Left cardiac atrium (tissue), 4 donors: Measurements from ENCODE around the gene ZNF23. TPM values are rescaled to one million over a fixed set of nuclear protein-coding genes. Genes with fewer than 3 reads are reported as not detected.

Experiments
- ATAC-seq, 2 donors: fragments of 200-7000 bp; cut with Tn5 transposase; one replicate each; pipeline ENCODE4 v1.9.1; 2020; ENCODE audit warnings: mild to moderate bottlenecking in 2 of 2, moderate library complexity in 2 of 2
- DNase-seq: peaks from one replicate; pipeline ENCODE4 v3.0.0-alpha.2; 2020
- intact Hi-C, 2 donors: fragments of 100-400 bp; cut with DNase I; formaldehyde crosslinking; loops; one replicate each; pipeline versions ENCODE4 v1.14.1 to v1.15.1; 2022 to 2023
- total RNA-seq, 2 donors: library from RNA; stranded (reverse); fragmentation: NEBNext Ultra II Directional; extraction: Animal tissue kit (Norgen Biotek cat#: 25700); gene quantifications; one replicate each; pipeline ENCODE4 v1.2.1, GENCODE V29; 2021
- donor health status: DM: no; HTN: yes; CAD: no.
- donor health status: DM: no; HTN: yes; CAD: no; lungs with severe emphysema.
- donor health status: DM: yes; HTN: yes; CAD: no.
- donor health status: Dilated cardiomyopathy.

Gene ZNF23
- total RNA-seq, 2 donors from 2014 or later = 5.8 to 6.5 TPM

GRCh38 chr16:71431991-71432390, 30.1 kb downstream of the ZNF23 start:
- ATAC-seq (no peak), DNase-seq (no peak)
- intact Hi-C loops = no loop called here

- ATAC-seq (no peak), DNase-seq (no peak)
- intact Hi-C loops = no loop called here
These were observed 30.9 kb downstream of the ZNF23 start for GRCh38 chr16:71431176-71431575.

GRCh38 chr16:71430744-71431143, 31.3 kb downstream of the ZNF23 start:
- DNase-seq (no peak), ATAC-seq (no peak)
- intact Hi-C loops = no loop called here

DNA sequence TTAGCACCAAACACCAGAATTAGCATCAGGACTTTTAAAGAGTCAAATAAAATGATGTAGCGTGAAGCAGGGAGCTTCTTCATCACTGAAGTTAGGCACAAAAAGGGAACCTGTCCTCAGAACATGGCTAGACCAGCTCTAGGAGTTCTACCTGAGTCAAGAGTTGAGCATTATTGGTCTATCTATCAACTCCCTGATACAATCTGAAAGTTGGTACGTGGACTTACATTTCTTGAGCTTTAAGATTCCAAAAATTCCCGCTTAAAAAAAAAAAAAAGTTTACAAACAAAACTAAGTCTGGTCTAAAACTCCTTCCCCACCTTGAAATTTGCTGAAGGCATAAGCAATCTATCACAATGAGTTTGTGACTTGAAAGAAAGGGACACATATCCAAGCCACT, 32.5 kb downstream of the ZNF23 start:
- DNase-seq (no peak), ATAC-seq (no peak)
- intact Hi-C loops = no loop called here

DNA sequence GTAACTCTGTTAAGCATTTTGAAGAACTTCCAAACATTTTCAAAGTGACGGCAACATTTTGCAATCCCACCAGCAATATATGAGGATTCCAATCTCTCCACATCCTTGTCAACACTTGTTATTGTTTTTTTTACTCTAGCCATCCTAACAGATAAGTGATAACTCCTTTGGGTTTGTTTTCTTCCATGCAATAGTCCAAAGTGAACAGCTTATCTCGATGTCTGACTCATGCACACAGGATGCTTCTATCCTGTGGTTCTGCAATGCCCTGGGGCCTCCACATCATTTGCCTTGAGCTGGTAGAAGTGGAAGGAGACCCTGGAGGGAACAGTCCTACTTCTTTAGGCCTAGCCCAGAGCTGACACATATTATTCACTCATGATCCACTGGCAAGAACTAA, 33.2 kb downstream of the ZNF23 start:
- intact Hi-C loops = no loop called here
- ATAC-seq (no peak), DNase-seq (no peak)

DNA sequence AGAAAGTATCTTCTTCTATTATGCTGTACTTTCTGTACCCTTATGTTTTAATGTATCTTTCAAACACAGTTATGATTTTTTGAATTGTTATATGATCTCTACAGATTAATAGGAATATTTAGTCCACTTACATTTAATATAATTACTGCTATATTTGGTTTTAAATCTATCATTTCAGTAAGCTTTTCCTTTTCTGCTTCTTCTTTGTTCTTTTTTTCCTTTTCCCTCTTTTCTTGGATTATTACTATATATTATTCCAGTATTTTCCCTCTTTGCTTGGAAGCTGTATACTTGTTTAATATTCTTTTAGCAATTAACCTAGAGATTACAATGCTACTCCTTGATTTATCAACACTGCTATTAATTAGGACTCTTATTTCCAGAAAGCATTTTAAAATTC, 33.7 kb downstream of the ZNF23 start:
- no peak for ATAC-seq
- no peak for DNase-seq
- intact Hi-C loops = no loop called here

DNA sequence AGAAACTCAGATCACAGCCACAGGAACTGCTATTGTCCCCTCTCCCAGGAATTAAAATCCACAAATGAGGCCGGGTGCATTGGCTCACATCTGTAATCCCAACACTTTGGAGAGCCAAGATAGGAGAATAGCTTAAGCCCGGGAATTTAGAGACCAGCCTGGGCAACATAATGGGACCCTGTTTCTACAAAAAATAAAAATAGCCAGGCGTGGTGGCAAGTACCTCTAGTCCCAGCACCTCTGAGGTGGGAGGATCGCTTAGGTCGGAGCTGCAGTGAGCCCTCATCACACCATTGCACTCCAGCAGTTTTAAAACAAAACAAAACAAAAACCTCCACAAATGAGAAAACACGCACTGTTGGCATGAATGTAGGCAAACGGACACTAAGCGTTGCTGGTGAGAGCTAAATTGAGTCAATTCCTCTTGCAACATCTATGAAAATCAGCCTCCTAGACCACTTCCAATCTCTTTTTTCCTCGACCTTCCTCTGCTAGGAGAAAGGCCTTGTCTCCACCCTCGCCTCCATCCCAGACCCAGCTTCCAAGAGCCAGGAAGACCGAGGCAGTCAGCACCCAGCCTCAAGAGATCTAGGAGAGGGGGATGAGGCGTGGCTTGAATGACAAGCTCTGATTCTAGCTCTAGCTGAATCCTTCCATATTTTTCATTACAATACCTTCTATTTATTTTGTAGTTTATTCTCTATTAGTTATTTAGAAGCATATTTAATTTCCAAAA, 35.0 kb downstream of the ZNF23 start:
- no peak for DNase-seq
- ATAC-seq = no peak
- intact Hi-C loops = no loop called here

DNA sequence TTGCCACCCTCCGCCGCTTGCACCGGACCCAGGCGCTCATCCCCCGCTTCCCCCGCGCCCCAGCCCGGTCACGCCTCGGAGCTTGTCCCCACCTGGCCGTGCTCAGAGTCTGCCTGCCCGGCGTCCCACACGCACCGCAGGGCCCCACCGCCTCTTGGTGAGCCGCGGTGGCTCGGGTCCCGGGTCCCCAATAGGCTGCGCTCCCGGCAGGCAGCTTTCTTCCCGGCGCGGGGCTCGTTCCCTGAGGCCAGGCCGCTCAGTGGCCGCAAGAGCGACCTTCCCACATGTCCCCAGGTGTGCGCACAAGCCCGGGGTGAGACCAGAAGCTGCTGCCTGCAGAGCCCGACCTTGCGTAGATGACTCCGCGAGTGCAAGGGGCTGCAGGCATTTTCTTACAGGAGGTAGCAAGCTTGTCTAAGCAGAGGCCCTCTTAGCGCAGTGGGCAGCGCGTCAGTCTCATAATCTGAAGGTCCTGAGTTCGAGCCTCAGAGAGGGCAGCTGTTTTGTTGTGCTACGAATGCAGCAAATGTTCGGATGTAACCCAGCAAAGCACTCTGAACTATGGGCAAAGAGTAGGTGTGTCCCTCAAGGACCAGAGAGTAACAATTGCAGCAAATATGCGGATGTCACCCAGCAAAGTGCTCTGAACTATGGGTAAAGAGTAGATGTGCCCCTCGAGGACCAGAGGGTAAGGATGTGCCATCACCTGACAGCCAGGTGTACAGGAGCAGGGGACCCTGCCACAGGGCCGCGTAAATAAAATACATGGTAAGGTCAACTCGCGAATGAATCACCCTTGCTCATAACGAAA, 35.8 kb downstream of the ZNF23 start:
- peak in 1 of 2 donors; percentile 71 for ATAC-seq
- no peak for DNase-seq
- intact Hi-C loops = no loop called here

- intact Hi-C loops = no loop called here
These were observed 36.3 kb downstream of the ZNF23 start for GRCh38 chr16:71425746-71426068.

GRCh38 chr16:71424626-71425025, 37.4 kb downstream of the ZNF23 start:
- intact Hi-C loops = no loop called here
- no peak for ATAC-seq
- no peak for DNase-seq

More at GRCh38 chr16:71425746-71426068, 36.3 kb downstream of the ZNF23 start:
- ATAC-seq = no peak
- DNase-seq = no peak

DNA sequence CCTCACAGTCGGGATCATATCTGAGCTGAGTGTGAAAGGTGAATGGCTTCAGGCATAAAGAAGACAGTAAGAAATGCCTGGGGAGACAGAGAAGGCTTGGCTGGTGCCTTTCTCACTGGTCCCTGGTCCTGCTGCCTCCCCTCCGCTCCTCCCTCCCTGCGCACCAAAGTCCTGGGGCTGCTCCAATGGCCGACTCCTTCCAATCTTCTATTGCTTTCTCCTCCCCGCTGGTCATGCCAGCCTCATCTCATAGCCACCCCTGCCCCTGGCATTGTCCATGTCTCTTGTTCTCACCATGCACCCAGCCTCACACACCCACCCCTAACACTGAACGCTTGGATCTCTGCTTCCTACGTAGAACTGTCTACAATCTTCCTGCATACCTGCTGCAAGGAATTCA, 38.2 kb downstream of the ZNF23 start:
- intact Hi-C loops = no loop called here
- ATAC-seq = no peak
- no peak for DNase-seq

GRCh38 chr16:71423016-71423415, 39.0 kb downstream of the ZNF23 start:
- no peak for DNase-seq
- ATAC-seq = no peak
- intact Hi-C loops = no loop called here

DNA sequence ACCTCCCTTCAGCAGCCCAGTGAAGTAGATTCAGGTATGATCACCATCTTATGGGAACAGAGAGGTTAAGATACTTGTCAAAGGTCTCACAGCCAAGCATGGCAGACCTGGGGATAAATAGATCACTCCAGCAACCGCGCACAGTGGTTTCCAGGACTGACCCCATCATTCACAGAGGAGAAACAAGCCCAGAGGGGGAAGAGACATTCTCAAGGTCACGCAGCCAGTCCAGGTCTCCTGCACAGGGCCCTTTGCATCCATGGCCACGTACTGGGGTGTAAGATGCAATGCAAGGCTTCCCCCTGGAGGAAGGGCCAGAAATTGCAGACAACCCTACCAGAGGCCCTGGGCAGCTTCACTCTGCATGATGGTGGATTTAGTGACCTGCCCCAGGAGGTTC, 40.1 kb downstream of the ZNF23 start:
- ATAC-seq (no peak), DNase-seq (no peak)
- intact Hi-C loops = no loop called here

- intact Hi-C loops = no loop called here
- ATAC-seq (no peak), DNase-seq (no peak)
These were observed 48.0 kb downstream of the ZNF23 start for GRCh38 chr16:71414038-71414437.

- DNase-seq = no peak
- intact Hi-C loops = loop anchor here (2.0 kb wide), 2 partner anchors 85 to 87 kb away; no protein-coding TSS in a partner anchor
- ATAC-seq = no peak
These were observed 48.7 kb downstream of the ZNF23 start for GRCh38 chr16:71413341-71413740.

- intact Hi-C loops = loop anchor here (2.0 kb wide), 2 partner anchors 86 to 88 kb away; no protein-coding TSS in a partner anchor
- DNase-seq = peak; percentile 64
- peak; percentile 71 to 73 for ATAC-seq
These were observed 49.5 kb downstream of the ZNF23 start for GRCh38 chr16:71412270-71413160.

GRCh38 chr16:71410146-71410545, 51.9 kb downstream of the ZNF23 start:
- ATAC-seq (no peak), DNase-seq (no peak)
- intact Hi-C loops = no loop called here

- DNase-seq = peak; percentile 80
- intact Hi-C loops = no loop called here
- ATAC-seq = peak; percentile 41 to 86
These were observed 52.9 kb downstream of the ZNF23 start for GRCh38 chr16:71409011-71409775.

GRCh38 chr16:71408536-71408935, 53.5 kb downstream of the ZNF23 start:
- intact Hi-C loops = no loop called here
- ATAC-seq (no peak), DNase-seq (no peak)
